IPS-18c (cell line): ENCODE measurements around the gene TPM1.
A peak's percentile ranks its signal among the peaks of the same experiment; 100 is the strongest.

Experiments
- H3K4me3 ChIP-seq: 2 replicates; pipeline ENCODE4 v1.7.0; 2013; ENCODE audit warnings: low read depth, mild to moderate bottlenecking, low read length, moderate library complexity; ENCODE audit not compliant: insufficient read depth
- H3K9me3 ChIP-seq: one replicate; pipeline ENCODE4 v1.6.1; 2013; ENCODE audit warnings: mild to moderate bottlenecking, low read length, moderate library complexity; ENCODE audit not compliant: control insufficient read depth, insufficient read depth

The TPM1 gene

DNA sequence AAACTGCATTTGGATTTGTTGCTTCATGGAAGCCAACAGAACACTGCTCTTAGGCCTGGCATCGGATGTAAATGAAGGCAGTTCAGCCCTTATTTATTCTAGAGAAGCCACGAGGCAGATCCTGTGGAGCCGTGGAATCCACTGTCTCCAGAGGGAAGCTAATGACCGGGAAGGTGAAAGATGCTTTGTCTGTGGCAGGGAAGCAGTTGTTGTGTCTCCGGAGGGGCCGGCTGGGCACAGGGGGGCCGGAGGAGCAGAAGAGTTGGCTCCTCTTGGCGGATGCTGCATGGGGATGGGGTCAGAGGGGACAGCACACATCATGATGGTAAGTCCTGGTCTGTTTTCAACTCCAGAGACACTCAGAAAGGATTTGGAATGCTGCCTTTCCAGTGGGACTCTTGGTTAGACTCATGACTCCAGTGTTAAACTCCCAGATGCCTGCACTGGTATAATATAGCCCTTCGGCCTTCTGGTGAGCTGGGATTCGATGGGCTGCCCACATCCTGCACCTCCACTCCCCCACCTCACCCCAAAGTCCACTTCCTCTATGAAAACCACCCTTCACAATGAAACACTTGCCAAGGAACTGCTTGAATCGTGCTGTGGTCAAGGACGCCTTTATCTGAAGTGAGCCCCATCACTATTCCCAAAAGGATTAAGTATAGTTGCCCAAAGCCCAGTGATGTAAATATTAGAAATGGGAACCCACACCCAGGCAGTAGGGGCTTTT is 33.6 kb downstream of the TPM1 start:
- Histone ChIP-seq H3K9me3 (no peaks in the 10 kb centered on the region), H3K4me3 (no peak overlapping the region)

DNA sequence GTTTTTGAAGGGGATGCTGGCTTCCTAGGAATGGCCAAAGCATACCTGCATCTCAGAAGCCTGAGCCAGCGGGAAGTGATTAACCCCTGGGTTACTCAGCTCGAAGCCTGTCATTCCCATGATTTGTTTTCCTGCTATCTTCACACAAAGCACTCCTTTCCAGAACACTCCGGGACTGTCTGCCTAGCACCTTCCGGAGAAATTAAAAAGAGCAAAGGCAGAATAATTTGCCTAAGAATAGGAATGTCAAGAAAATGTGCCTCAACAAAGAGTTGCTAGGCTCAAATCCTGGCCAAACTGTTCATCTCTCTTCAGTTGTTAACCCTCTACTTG is 34.1 kb downstream of the TPM1 start:
- no peaks in the 10 kb centered on the region for H3K9me3 ChIP-seq
- no peak overlapping the region for H3K4me3 ChIP-seq

DNA sequence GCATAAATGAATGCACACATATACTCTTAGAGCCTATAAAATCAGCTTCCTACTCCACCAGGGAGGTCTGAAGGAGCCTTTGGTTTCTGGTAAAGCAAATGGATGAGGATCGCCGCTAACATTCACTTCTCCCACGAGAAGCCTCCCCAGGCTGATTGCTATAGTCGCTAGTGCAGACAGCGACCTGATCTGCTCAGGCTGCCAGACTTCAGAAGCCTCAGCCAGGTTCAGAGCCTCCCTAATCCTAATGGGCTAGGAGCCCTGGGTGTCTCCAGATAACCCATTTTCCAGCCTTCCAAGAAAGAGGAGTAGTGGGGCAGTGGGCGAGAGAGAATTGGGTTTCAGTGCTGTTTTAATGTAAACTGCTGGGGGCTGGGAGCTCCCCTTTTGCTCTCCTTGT is 35.4 kb downstream of the TPM1 start:
- H3K4me3 ChIP-seq: no peak overlapping the region
- H3K9me3 ChIP-seq: no peaks in the 10 kb centered on the region

DNA sequence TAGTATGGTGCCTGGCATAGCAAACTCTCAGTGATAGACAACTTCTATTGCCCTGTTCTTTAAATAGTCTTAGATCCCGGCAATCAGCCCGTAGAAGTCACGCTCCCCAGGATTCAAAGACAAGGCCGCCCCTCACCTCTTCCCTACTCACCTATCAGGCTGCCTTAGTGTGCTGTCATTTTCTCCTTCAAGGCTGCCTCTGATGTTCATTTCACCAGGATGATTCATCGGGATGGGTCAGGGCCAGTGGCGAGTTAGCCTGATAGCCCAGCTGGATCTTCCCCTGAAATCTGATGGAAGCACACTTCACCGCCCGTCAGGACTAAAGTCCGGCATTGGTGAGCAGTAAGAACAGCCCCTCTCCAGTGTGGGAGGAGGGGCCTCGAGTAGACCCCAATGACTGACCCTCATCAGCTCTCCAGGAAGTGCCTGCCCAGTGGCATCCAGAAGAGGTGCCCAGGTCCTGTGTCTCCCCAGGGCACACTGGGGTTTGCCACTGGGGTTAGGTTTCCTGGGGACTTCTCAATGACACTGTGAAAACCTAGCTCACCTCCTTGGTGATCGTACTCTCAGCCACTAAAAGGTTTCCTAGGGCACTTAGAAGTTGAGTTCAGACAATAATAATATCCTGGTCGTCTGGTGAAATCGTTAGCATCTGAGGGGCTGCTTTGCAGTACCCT is 37.5 kb downstream of the TPM1 start:
- no peak overlapping the region for H3K4me3 ChIP-seq

DNA sequence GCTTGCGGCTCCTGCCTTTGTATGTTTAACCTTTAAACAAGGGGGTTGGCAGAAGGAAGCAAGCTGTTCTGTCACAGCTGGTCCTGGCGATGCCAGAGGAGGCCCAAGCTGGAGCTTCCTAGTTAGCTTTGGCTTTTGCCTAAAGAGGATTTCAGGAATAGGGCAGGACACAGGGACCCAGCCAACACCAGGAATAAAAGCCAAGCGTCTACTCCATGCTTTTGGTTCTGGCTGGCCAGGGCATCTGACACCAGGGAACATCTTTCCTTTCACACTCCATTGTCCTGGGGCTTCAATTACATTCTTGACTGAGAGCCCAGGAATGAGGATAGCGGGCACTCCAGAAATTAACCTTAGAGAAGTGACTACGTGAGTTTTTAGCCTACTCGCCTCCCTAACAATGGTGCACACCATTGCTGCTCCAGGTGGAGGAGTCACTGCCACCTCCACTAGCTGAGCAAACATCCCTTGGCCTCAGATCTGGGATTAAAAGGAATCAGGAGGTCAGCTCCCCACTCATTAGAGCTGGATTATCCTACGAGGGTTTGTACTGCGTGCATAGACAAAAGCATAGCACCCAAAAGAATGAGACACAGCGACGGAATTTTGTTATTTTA is 38.2 kb downstream of the TPM1 start:
- H3K9me3 ChIP-seq: no peaks in the 10 kb centered on the region
- H3K4me3 ChIP-seq: no peak overlapping the region

More for the DNA sequence above, 37.5 kb downstream of the TPM1 start:
- H3K9me3 ChIP-seq: no peaks in the 10 kb centered on the region

DNA sequence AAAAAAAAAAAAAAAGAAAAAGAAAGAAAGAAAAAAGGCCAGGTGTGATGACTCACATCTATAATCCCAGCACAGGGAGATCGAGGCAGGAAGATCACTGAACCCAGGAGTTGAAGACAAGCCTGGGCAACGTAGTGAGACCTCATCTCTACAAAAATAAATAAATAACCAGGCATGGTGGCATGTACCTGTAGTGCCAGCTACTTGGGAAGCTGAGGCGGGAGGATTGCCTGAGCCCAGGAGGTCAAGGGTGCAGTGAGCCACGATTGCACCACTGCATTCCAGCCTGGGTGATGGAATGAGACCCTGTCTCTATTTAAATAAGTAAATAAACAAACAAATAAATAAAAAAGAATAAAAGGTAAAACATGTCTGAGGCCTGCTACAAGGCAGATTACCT is 39.8 kb downstream of the TPM1 start:
- Histone ChIP-seq H3K9me3 (no peaks in the 10 kb centered on the region), H3K4me3 (no peak overlapping the region)

DNA sequence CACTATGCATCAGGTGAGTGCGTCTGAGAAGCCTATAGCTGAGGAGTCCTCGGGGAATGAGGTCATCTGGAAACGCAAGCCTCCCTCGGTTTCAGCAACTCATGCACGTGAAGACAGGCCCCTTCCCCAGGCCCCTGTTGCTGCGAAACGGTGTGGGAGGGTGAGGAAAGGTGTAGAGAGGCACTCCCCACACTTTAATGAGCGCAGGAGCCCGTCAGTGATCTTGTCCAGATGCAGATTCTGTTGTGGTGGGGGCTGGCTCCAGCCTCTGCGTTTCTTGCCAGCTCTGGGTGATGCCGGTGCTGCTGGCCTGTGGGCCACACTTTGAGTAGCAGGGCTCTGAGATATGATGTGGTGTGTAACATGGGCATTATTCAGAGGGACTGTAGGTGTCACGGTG is 40.5 kb downstream of the TPM1 start:
- Histone ChIP-seq H3K9me3 (no peaks in the 10 kb centered on the region), H3K4me3 (peak overlapping the region; percentile 20; the same call in 1 of the 2 replicates)

DNA sequence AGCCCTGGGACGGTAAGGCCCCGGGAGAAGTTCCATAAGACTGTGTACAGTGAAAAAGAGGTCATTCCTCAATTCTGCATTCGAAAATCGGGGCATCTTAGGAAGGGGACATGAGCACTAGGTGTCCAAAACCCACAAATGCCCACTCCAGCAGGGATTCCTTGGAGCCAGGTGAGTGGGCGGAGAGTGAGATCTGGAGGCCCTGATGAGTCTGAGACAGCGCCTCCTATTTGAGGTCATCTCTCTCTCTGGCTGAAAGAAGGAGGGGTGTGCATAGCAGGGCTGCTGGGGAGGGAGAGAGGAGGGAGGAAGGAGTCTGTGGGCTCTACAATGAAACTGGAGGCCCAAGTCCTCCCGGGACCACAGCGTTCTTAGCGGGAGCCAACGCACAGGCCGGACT is 41.0 kb downstream of the TPM1 start:
- H3K9me3 ChIP-seq: no peaks in the 10 kb centered on the region
- no peak overlapping the region for H3K4me3 ChIP-seq

DNA sequence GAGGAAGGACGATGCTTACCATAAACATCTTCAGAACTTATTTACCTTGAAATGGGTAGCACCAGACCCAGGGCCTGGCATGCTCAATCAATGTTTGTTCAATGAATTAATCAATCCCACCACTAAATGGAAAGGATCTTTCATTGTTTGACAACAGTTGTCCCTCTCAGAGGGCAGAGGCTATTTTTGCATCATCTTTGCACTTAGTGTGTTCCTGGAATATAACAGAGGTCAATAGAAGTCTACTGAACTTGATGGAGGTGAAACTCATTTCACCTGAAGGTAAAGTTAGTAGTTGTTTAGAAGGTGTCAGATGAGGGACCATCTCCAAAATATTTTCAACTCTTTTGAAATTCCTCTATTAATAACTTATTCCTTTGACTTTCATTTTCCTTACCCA is 42.3 kb downstream of the TPM1 start:
- H3K9me3 ChIP-seq: no peaks in the 10 kb centered on the region
- H3K4me3 ChIP-seq: no peak overlapping the region

DNA sequence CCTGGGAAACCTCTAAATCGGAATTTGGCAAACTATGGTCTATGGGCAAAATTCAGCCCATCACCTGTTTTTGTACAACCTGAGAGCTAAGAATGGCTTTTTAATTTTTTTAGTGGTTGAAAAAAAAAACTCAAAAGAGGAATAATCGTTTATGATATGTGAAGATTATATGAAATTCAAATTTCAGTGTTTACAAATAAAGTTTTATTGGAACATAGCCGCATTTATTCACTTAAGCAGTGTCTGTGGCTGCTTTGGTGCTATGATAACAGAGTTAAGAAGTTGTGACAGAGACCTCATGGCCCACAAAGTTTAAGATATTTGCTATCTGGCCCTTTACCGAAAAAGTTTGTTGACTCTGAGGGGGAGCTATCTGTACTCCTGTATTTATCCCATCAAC is 42.7 kb downstream of the TPM1 start:
- no peak overlapping the region for H3K4me3 ChIP-seq
- H3K9me3 ChIP-seq: no peaks in the 10 kb centered on the region

DNA sequence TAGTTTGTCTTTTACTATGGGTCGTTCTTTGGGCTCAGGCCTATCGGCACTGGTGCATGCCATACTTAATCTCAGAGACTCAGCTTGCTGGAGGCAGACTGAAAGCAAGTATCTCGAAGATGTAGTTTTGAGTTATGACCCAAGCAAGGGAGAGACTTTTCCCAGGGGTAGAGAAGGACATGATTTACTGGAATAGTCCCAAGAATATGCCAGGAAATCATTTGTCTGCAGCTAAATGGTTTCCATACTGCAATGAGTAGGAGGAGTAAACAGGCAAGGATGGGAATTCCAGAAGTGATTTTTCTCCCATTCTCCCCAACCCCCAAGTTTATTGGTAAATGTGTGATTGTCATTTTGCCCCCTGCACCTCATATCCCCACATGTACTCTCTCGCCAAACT is 43.7 kb downstream of the TPM1 start:
- H3K9me3 ChIP-seq: no peaks in the 10 kb centered on the region
- no peak overlapping the region for H3K4me3 ChIP-seq

DNA sequence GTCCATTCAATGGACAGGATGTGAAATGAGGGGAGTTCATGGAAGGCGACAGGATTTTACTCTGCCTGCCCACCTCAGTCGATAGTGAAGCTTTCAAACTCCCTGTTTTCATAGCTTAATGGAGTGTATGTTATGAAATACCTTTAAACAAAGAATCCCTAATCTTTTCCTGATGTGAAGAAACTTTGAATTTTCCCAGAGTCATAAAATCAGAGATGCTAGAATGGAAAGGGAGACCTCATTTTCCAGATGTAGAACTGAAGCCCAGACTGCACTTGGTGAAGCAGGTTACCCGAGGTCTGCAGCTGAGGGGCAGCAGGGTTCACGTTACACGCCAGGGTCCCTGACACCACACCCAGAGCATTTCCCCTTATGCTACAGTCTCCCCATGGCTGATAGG is 44.4 kb downstream of the TPM1 start:
- H3K9me3 ChIP-seq: no peaks in the 10 kb centered on the region
- H3K4me3 ChIP-seq: no peak overlapping the region

DNA sequence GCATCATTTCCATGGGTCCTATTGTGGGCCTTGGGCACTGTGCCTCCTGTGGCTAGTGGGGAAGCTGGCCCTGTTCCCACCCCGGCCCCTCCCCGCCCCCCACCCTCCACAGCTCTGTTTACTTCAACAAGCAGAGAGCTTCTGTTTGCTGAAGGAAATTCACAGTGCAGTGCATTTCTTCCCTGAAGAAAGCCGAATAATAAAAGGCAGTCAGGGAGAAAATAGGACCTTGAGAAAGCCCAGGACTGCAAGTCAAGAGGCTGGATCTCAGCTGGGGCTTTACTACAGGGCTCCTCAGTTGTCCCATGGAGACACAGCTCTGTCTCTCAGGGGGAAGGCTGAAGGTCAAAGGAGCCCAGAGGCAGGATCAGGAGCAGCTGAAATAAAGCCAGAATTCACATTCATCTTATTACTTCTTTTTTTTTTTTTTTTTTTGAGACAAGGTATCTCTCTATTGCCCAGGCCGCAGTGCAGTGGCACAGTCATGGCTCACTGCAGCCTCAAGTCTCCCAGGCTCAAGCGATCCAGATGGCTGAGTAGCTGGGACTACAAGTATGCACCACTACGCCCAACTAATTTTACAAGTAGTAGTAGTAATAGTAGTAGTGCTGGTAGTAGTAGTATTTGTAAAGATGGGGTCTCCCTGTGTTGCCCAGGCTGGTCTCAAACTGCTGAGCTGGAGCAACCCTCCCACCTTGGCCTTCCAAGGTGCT is 46.1 kb downstream of the TPM1 start:
- Histone ChIP-seq H3K9me3 (no peaks in the 10 kb centered on the region), H3K4me3 (no peak overlapping the region)

DNA sequence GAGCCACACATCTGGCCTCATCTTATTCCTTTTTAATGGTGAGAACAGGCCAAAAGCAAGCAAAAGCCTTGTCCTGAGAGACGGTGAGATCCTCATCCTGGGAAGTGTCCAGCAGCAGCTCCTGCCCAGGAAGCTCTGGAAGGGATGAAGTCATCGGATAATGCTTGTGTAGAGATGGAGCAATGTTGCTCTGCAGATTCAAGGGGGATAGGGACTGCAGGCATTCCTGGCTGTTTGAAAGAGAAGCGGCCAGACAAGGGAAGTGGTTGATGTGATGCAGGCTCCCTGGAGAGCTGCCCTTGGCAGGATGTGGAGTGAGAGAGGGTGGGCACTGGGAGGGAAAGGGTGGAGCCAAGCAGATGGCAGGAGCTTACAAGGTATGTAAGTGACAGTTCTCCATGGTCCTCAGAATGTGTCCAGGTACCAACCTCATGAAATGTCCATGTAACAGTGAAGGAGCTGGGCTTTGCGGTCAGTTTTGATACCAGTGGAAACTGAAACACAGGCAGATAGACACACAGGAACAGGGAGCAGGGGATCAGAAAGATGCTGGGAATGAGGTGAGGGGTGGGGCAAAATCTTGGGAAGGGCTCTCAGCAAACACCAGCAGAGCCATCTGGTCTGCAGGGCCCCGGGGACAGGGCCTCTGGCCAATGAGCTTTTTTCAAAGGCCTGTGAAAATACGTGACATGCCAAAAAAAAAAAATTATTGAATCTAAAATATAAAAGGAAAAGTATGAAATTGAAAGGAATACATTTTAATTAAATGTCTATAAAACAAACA is 46.9 kb downstream of the TPM1 start:
- no peaks in the 10 kb centered on the region for H3K9me3 ChIP-seq
- H3K4me3 ChIP-seq: no peak overlapping the region

DNA sequence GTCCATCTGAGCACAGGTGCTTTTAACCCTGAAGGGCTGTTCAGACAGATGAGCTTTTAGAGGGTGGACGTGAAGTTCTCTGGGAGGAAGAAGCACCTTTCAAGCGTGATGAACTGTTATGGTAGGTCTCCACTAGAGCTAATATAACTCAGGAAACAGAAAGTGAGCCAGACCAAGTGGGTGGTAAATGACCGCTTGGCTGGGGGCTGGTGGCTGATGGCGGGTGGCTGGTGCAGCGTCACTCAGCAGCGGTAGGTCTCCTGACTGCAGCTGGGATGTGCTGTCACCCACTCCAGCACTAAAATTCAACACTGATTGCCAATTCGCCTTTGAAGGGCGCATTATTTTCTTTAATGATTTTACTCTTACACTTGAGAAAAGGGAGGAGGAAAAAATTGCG is 47.9 kb downstream of the TPM1 start:
- Histone ChIP-seq H3K9me3 (no peaks in the 10 kb centered on the region), H3K4me3 (no peak overlapping the region)

DNA sequence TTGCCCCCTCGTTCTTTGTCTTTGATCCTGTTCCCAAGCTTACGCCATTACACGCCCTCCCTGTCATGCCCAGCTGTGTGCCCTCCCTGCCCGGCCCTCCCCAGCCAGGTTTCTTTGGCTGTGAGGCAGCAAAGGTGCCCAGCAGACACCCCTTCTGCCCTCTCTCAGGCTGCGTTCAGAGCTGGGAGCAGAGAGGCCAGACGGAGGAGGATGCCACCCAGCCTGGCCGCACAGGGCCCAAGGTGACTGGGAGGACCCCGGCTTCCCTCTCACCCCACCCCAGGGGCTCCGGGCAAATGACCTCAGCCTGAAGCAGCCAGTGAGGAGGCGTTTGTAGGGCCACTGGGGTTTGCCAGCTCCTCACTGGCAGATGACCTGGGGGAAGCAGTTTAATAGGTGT is 48.3 kb downstream of the TPM1 start:
- no peaks in the 10 kb centered on the region for H3K9me3 ChIP-seq
- H3K4me3 ChIP-seq: no peak overlapping the region

DNA sequence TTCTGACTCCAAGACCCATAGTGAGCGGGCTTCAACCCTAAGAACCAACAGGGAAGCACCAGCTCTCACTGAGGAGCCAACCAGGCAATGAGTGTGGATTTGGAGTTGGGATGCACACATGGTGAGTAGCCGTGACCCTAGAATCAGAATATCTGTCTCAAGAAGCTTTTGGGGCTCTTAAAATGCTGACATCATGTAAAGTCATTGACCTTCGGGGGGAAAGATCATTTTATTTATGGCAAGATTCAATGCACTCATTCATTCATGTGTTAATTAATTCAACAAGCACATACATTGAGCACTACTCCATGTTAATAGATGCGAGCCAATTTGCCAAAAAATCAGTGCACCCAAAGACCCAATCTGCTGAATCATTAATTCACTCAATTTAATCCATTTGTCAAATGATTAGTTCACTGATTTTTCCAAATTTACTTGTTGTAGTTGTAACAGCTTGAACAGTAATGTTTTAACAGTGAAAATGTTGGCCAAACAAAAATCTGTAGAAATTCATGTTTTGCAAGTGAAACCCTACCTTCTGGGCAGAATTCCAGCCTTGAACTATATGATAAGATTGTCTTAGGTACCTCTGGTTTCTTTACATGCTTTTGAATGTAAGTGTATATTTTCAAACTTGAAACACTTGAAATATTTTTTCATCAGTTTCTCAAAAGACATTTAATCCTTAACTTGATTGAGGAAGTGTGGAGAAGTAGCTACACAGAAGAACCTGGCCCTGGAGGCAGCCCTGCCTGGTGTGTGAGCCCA is 49.3 kb downstream of the TPM1 start:
- H3K4me3 ChIP-seq: no peak overlapping the region
- H3K9me3 ChIP-seq: no peaks in the 10 kb centered on the region
